HEK293 (cell line): ENCODE measurements around the gene CSRP1.

ENCODE experiments used
- CTCF ChIA-PET: fragments of 350-600 bp; formaldehyde crosslinking; extraction: SDS; loops from one replicate; lab custom pipeline; 2021; ENCODE audit warnings: antibody characterized with exemption; lab: Yijun Ruan, JAX
- POLR2A ChIA-PET: fragments of 300-600 bp; formaldehyde crosslinking; extraction: SDS; loops from one replicate; lab custom pipeline; 2020; ENCODE audit warnings: antibody characterized with exemption, inconsistent platforms; lab: Yijun Ruan, JAX
- H3K27ac ChIP-seq: fragments of 200-500 bp; sonication (Bioruptor generic); 2 replicates; pipeline ENCODE4 v1.5.1; 2014; ENCODE audit warnings: low read depth, low read length, control low read depth, inconsistent platforms; ENCODE audit errors: extremely low read depth
- H3K36me3 ChIP-seq, 2 experiments: fragments of 200-500 bp in 1 of 2; sonication (Bioruptor generic) in 1 of 2; 1 replicate in 1 of 2; 2 replicates in 1 of 2; pipeline ENCODE4 v1.5.1; 2014 to 2017; ENCODE audit warnings: inconsistent platforms in 2 of 2, low read length in 2 of 2; ENCODE audit not compliant: control insufficient read depth in 2 of 2, insufficient read depth in 1 of 2
- H3K4me1 ChIP-seq: fragments of 200-500 bp; sonication (Bioruptor generic); 2 replicates; pipeline ENCODE4 v1.5.1; 2014; ENCODE audit warnings: mild to moderate bottlenecking, low read length, inconsistent platforms; ENCODE audit not compliant: control insufficient read depth, insufficient read depth
- H3K4me3 ChIP-seq: 2 replicates; pipeline ENCODE4 v1.5.1; 2011; ENCODE audit warnings: low read depth, mild to moderate bottlenecking, control low read depth, low read length, moderate library complexity
- H3K9me3 ChIP-seq: fragments of 200-500 bp; sonication (Bioruptor generic); 2 replicates; pipeline ENCODE4 v1.5.1; 2014; ENCODE audit warnings: low read depth, low read length, inconsistent platforms; ENCODE audit not compliant: control insufficient read depth, insufficient read depth
- EGR2 ChIP-seq: fragments of 450-650 bp; formaldehyde crosslinking; IDR thresholded peaks from 2 replicates; pipeline ENCODE4 v1.5.1; 2016; ENCODE audit warnings: low read depth, missing biosample characterization, missing genetic modification characterization
- GLIS2 ChIP-seq: fragments of 450-650 bp; formaldehyde crosslinking; IDR thresholded peaks from 2 replicates; pipeline ENCODE4 v1.5.1; 2016; ENCODE audit warnings: missing biosample characterization, missing genetic modification characterization
- KLF7 ChIP-seq: fragments of 450-650 bp; formaldehyde crosslinking; IDR thresholded peaks from 2 replicates; pipeline ENCODE4 v1.5.1; 2016; ENCODE audit warnings: missing biosample characterization, missing genetic modification characterization, borderline replicate concordance
- KLF8 ChIP-seq: fragments of 450-650 bp; formaldehyde crosslinking; IDR thresholded peaks from 2 replicates; pipeline ENCODE4 v1.5.1; 2016; ENCODE audit warnings: missing biosample characterization, missing genetic modification characterization
- KLF9 ChIP-seq: fragments of 450-650 bp; formaldehyde crosslinking; IDR thresholded peaks from 2 replicates; pipeline ENCODE4 v1.5.1; 2016; ENCODE audit warnings: missing biosample characterization, missing genetic modification characterization, low read depth
- PRDM1 ChIP-seq: fragments of 450-650 bp; formaldehyde crosslinking; IDR thresholded peaks from 2 replicates; pipeline ENCODE4; 2016; ENCODE audit warnings: missing biosample characterization, missing genetic modification characterization
- SP2 ChIP-seq: fragments of 450-650 bp; formaldehyde crosslinking; IDR thresholded peaks from 2 replicates; pipeline ENCODE4 v1.5.1; 2016; ENCODE audit warnings: missing biosample characterization, missing genetic modification characterization
- SP7 ChIP-seq: fragments of 450-650 bp; formaldehyde crosslinking; IDR thresholded peaks from 2 replicates; pipeline ENCODE4 v1.5.1; 2016; ENCODE audit warnings: missing biosample characterization, missing genetic modification characterization
- ZBTB17 ChIP-seq: fragments of 450-650 bp; formaldehyde crosslinking; IDR thresholded peaks from 2 replicates; pipeline ENCODE4 v1.5.1; 2016; ENCODE audit warnings: missing biosample characterization, missing genetic modification characterization
- ZBTB48 ChIP-seq: fragments of 450-650 bp; formaldehyde crosslinking; IDR thresholded peaks from 2 replicates; pipeline ENCODE4 v1.5.1; 2016; ENCODE audit warnings: missing biosample characterization, missing genetic modification characterization
- ZFHX2 ChIP-seq: fragments of 450-650 bp; formaldehyde crosslinking; conservative IDR thresholded peaks from 2 replicates; pipeline ENCODE4 v1.5.1; 2016; ENCODE audit warnings: missing biosample characterization, missing genetic modification characterization
- ZIC2 ChIP-seq: fragments of 450-650 bp; formaldehyde crosslinking; IDR thresholded peaks from 2 replicates; pipeline ENCODE4 v1.5.1; 2016; ENCODE audit warnings: missing biosample characterization, missing genetic modification characterization
- ZNF274 ChIP-seq, 2 experiments: fragments of 200-500 bp in 1 of 2; fragments of 450-650 bp in 1 of 2; sonication (Bioruptor generic) in 1 of 2; formaldehyde crosslinking in 1 of 2; IDR thresholded peaks; 2 replicates each; pipeline versions ENCODE4 v1.5.1 to v1.6.1; 2014 to 2016; ENCODE audit warnings: borderline replicate concordance in 1 of 2, inconsistent platforms in 1 of 2, low read length in 1 of 2, missing biosample characterization in 1 of 2, missing genetic modification characterization in 1 of 2
- ZNF324 ChIP-seq: fragments of 450-650 bp; formaldehyde crosslinking; IDR thresholded peaks from 2 replicates; pipeline ENCODE4 v1.5.1; 2016; ENCODE audit warnings: missing biosample characterization, missing genetic modification characterization
- ZNF341 ChIP-seq: fragments of 450-650 bp; formaldehyde crosslinking; IDR thresholded peaks from 2 replicates; pipeline ENCODE4; 2016; ENCODE audit warnings: low read depth, missing biosample characterization, missing genetic modification characterization
- ZNF449 ChIP-seq: fragments of 450-650 bp; formaldehyde crosslinking; IDR thresholded peaks from 2 replicates; pipeline ENCODE4 v1.5.1; 2017; ENCODE audit warnings: missing biosample characterization, mild to moderate bottlenecking, missing genetic modification characterization, moderate library complexity
- ZNF48 ChIP-seq: fragments of 450-650 bp; formaldehyde crosslinking; IDR thresholded peaks from 2 replicates; pipeline ENCODE4 v1.5.1; 2016; ENCODE audit warnings: missing biosample characterization, missing genetic modification characterization
- ZNF600 ChIP-seq: fragments of 450-650 bp; formaldehyde crosslinking; IDR thresholded peaks from 2 replicates; pipeline ENCODE4 v1.5.1; 2016; ENCODE audit warnings: missing biosample characterization, missing genetic modification characterization
- ZNF623 ChIP-seq: fragments of 450-650 bp; formaldehyde crosslinking; IDR thresholded peaks from 2 replicates; pipeline ENCODE4 v1.5.1; 2016; ENCODE audit warnings: missing biosample characterization, missing genetic modification characterization
- ZNF660 ChIP-seq: fragments of 450-650 bp; IDR thresholded peaks from 2 replicates; pipeline ENCODE4 v1.5.1; 2018; ENCODE audit warnings: missing biosample characterization, mild to moderate bottlenecking, missing genetic modification characterization
- ZNF747 ChIP-seq: fragments of 450-650 bp; formaldehyde crosslinking; IDR thresholded peaks from 2 replicates; pipeline ENCODE4 v1.5.1; 2016; ENCODE audit warnings: missing biosample characterization, missing genetic modification characterization
- ZXDB ChIP-seq: fragments of 450-650 bp; formaldehyde crosslinking; IDR thresholded peaks from 2 replicates; pipeline ENCODE4 v1.5.1; 2016; ENCODE audit warnings: missing biosample characterization, missing genetic modification characterization
- TF ChIP-seq, protein P1 (sequence below): fragments of 450-650 bp; formaldehyde crosslinking; IDR thresholded peaks from 2 replicates; pipeline ENCODE4 v1.5.1; 2016; ENCODE audit warnings: missing biosample characterization, missing genetic modification characterization, borderline replicate concordance
- TF ChIP-seq, protein P2 (sequence below): fragments of 450-650 bp; formaldehyde crosslinking; IDR thresholded peaks from 2 replicates; pipeline ENCODE4 v1.5.1; 2017; ENCODE audit warnings: missing biosample characterization, missing genetic modification characterization

Gene CSRP1

DNA sequence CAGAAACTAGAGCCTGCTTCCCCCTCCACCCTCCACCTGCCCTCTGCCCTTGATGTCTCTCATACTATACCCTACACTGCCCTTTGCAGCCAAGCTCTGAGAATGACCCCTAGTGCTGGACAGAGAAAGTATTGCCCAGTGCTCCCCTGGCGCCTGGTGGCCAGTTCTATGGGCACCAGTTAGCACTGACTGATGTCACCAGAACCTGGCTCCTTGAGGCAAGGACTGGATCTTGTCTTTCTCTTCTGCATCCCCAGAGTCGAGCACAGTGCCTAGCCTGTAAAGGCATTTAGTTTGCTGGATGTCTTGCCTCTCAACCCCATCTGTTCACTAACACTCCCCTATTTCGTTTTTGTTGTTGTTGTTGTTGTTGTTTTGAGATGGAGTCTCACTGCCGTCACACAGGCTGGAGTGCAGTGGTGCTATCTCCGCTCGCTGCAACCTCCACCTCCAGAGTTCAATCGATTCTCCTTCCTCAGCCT lies 43.8 kb downstream of the CSRP1 start (continued):
- TF ChIP-seq ZNF623 (tag by site-specific recombination): no peak
- TF ChIP-seq ZNF274 (IDR thresholded peaks at IDR 0.05; ENCODE audit: low read length): no peak
- no peak for TF ChIP-seq ZNF274 (tag by site-specific recombination; IDR thresholded peaks at IDR 0.05; ENCODE audit: borderline replicate concordance)
- no peak for TF ChIP-seq KLF8 (tag by site-specific recombination)
- TF ChIP-seq ZXDB (tag by site-specific recombination): no peak
- no peak for TF ChIP-seq ZNF747 (tag by site-specific recombination)

DNA sequence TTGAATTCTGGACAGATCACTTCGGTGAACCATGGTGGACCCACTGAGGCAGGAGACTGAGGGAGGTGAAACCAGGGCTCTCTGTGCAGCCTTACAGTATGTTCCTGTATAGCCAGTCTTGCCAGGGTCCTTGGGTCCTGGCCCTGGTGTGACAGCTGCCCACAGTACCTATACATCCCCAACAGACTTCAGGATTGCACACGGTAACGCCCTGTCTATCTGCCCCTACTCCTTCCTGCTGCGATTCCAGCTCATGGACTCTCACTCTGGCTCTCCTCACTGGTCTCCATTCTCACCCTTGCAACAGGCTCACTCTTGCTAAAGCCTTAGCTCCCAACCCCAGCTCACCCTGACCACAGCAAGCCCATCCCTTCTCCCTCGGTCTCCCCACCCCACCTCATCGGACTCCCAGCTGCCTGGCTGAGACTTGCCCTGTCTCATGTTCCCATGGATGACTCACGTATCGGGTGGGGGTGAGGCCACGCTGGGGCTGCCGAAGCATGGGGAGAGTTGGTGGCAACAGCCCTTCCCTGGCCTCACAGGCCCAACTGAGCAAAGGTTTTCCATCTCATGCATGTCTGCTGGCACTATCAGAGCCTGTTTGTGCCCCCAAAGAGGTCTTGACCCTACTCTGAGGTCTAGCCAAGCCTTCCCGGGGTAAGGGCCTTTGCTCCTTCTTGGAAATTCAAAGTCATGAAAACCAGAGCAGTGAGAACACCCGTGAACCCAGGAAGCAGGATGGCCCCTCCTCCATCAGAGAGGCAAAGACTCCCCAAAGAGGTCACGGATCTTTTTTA lies 45.1 kb downstream of the CSRP1 start:
- peak overlapping the region; percentile 42; the same call in 1 of the 2 replicates for H3K27ac ChIP-seq
- peaks cover 1 to 28% of the 10 kb centered on the region in 2 experiments; a peak in 2 of 3 replicates for H3K36me3 ChIP-seq
- H3K4me3 ChIP-seq: no peak overlapping the region
- POLR2A ChIA-PET: interaction anchor here (0.6 to 3.1 kb wide), 7 partner anchors 8 to 94 kb away, joined by 3 to 17 read pairs (median 4); partner anchors contain the start of gene PHLDA3
- peaks cover 11% of the 10 kb centered on the region for H3K4me1 ChIP-seq
- no peaks in the 10 kb centered on the region for H3K9me3 ChIP-seq
- CTCF ChIA-PET: interaction anchor here (0.7 to 7.2 kb wide), 8 partner anchors 10 to 51 kb away, joined by 3 to 56 read pairs (median 4); no protein-coding TSS in a partner anchor
- TF ChIP-seq ZNF660 (tag by site-specific recombination) (peak; percentile 47; the same call in 1 of the 2 replicates), GLIS2 (peak; percentile 94), ZNF341 (tag by site-specific recombination) (peak; percentile 76), ZIC2 (tag by site-specific recombination) (peak; percentile 83), SP2 (tag by site-specific recombination) (peak; percentile 23; the same call in 1 of the 2 replicates), KLF7 (tag by site-specific recombination) (no peak), ZBTB48 (tag by site-specific recombination) (no peak; the same call in 1 of the 2 replicates), ZNF449 (peak; percentile 45; the same call in 1 of the 2 replicates), EGR2 (tag by site-specific recombination) (0 out of 2 replicates have a peak, but pooled peaks have one; percentile 29), ZNF600 (tag by site-specific recombination) (peak; percentile 82), ZNF324 (tag by site-specific recombination) (peak; percentile 17; the same call in 1 of the 2 replicates), ZBTB17 (peak; percentile 85), KLF9 (tag by site-specific recombination) (peak; percentile 28; the same call in 1 of the 2 replicates), ZNF48 (tag by site-specific recombination) (no peak), SP7 (tag by site-specific recombination) (peak; percentile 76), ZFHX2 (peak; percentile 43), PRDM1 (tag by site-specific recombination) (peak; percentile 70)
- TF ChIP-seq, protein P1, sequence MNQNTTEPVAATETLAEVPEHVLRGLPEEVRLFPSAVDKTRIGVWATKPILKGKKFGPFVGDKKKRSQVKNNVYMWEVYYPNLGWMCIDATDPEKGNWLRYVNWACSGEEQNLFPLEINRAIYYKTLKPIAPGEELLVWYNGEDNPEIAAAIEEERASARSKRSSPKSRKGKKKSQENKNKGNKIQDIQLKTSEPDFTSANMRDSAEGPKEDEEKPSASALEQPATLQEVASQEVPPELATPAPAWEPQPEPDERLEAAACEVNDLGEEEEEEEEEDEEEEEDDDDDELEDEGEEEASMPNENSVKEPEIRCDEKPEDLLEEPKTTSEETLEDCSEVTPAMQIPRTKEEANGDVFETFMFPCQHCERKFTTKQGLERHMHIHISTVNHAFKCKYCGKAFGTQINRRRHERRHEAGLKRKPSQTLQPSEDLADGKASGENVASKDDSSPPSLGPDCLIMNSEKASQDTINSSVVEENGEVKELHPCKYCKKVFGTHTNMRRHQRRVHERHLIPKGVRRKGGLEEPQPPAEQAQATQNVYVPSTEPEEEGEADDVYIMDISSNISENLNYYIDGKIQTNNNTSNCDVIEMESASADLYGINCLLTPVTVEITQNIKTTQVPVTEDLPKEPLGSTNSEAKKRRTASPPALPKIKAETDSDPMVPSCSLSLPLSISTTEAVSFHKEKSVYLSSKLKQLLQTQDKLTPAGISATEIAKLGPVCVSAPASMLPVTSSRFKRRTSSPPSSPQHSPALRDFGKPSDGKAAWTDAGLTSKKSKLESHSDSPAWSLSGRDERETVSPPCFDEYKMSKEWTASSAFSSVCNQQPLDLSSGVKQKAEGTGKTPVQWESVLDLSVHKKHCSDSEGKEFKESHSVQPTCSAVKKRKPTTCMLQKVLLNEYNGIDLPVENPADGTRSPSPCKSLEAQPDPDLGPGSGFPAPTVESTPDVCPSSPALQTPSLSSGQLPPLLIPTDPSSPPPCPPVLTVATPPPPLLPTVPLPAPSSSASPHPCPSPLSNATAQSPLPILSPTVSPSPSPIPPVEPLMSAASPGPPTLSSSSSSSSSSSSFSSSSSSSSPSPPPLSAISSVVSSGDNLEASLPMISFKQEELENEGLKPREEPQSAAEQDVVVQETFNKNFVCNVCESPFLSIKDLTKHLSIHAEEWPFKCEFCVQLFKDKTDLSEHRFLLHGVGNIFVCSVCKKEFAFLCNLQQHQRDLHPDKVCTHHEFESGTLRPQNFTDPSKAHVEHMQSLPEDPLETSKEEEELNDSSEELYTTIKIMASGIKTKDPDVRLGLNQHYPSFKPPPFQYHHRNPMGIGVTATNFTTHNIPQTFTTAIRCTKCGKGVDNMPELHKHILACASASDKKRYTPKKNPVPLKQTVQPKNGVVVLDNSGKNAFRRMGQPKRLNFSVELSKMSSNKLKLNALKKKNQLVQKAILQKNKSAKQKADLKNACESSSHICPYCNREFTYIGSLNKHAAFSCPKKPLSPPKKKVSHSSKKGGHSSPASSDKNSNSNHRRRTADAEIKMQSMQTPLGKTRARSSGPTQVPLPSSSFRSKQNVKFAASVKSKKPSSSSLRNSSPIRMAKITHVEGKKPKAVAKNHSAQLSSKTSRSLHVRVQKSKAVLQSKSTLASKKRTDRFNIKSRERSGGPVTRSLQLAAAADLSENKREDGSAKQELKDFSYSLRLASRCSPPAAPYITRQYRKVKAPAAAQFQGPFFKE: no peak
- TF ChIP-seq, protein P2, sequence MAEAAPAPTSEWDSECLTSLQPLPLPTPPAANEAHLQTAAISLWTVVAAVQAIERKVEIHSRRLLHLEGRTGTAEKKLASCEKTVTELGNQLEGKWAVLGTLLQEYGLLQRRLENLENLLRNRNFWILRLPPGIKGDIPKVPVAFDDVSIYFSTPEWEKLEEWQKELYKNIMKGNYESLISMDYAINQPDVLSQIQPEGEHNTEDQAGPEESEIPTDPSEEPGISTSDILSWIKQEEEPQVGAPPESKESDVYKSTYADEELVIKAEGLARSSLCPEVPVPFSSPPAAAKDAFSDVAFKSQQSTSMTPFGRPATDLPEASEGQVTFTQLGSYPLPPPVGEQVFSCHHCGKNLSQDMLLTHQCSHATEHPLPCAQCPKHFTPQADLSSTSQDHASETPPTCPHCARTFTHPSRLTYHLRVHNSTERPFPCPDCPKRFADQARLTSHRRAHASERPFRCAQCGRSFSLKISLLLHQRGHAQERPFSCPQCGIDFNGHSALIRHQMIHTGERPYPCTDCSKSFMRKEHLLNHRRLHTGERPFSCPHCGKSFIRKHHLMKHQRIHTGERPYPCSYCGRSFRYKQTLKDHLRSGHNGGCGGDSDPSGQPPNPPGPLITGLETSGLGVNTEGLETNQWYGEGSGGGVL (tag by site-specific recombination): peak; percentile 93
